ENCODE results near the gene PHLDA3.
A peak's percentile ranks its signal among the peaks of the same experiment; 100 is the strongest.

Gene PHLDA3

GRCh38 chr1:201450721-201451291, 18.2 kb downstream of the PHLDA3 start:
- no peak overlapping the region for H3K27ac ChIP-seq (ENCODE audit: low read length)
- H2AFZ ChIP-seq (ENCODE audit: low read depth, low read length): peak overlapping the region; percentile 64; the same call in 1 of the 2 replicates
- peak overlapping the region; percentile 25; the same call in 1 of the 2 replicates for H3K4me2 ChIP-seq (ENCODE audit: low read length)

GRCh38 chr1:201448990-201449389, 20.0 kb downstream of the PHLDA3 start:
- Histone ChIP-seq H3K4me3 (ENCODE audit: low read length) (no peak overlapping the region), H4K20me1 (ENCODE audit: insufficient read depth, low read length) (no peaks in the 10 kb centered on the region), H3K4me2 (ENCODE audit: low read length) (no peak overlapping the region), H3K27ac (ENCODE audit: low read length) (no peak overlapping the region), H2AFZ (ENCODE audit: low read depth, low read length) (peak overlapping the region; percentile 94), H3K4me1 (ENCODE audit: low read length) (peaks cover 26% of the 10 kb centered on the region), H3K36me3 (replicated peaks; ENCODE audit: low read depth, low read length) (no peaks in the 10 kb centered on the region), H3K9ac (ENCODE audit: low read length) (no peak overlapping the region), H3K27me3 (ENCODE audit: low read depth, low read length) (peaks cover 19% of the 10 kb centered on the region), H3K79me2 (ENCODE audit: low read length) (no peaks in the 10 kb centered on the region), H3K9me3 (ENCODE audit: insufficient read depth, low read length) (peaks cover 5% of the 10 kb centered on the region; the same call in 1 of the 2 replicates)
- TF ChIP-seq EZH2phosphoT487 (IDR thresholded peaks at IDR 0.05; ENCODE audit: low read depth) (no peak), CTCF (IDR thresholded peaks at IDR 0.05; ENCODE audit: low read depth, low read length) (no peak)

More at GRCh38 chr1:201450721-201451291, 18.2 kb downstream of the PHLDA3 start:
- H4K20me1 ChIP-seq (ENCODE audit: insufficient read depth, low read length): no peaks in the 10 kb centered on the region
- H3K4me3 ChIP-seq (ENCODE audit: low read length): no peak overlapping the region
- H3K79me2 ChIP-seq (ENCODE audit: low read length): no peaks in the 10 kb centered on the region
- peaks cover 35% of the 10 kb centered on the region for H3K4me1 ChIP-seq (ENCODE audit: low read length)
- peaks cover 5% of the 10 kb centered on the region; the same call in 1 of the 2 replicates for H3K9me3 ChIP-seq (ENCODE audit: insufficient read depth, low read length)
- H3K9ac ChIP-seq (ENCODE audit: low read length): no peak overlapping the region
- TF ChIP-seq EZH2phosphoT487 (IDR thresholded peaks at IDR 0.05; ENCODE audit: low read depth) (no peak), CTCF (IDR thresholded peaks at IDR 0.05; ENCODE audit: low read depth, low read length) (no peak)
- H3K27me3 ChIP-seq (ENCODE audit: low read depth, low read length): peaks cover 30% of the 10 kb centered on the region
- no peaks in the 10 kb centered on the region for H3K36me3 ChIP-seq (replicated peaks; ENCODE audit: low read depth, low read length)

GRCh38 chr1:201447903-201448871, 20.8 kb downstream of the PHLDA3 start:
- H2AFZ ChIP-seq (ENCODE audit: low read depth, low read length): peak overlapping the region; percentile 94
- H3K9me3 ChIP-seq (ENCODE audit: insufficient read depth, low read length): peaks cover 1% of the 10 kb centered on the region; the same call in 1 of the 2 replicates
- H3K4me1 ChIP-seq (ENCODE audit: low read length): peaks cover 18% of the 10 kb centered on the region
- H4K20me1 ChIP-seq (ENCODE audit: insufficient read depth, low read length): no peaks in the 10 kb centered on the region
- peak overlapping the region; percentile 68 for H3K4me3 ChIP-seq (ENCODE audit: low read length)
- peak overlapping the region; percentile 88 for H3K4me2 ChIP-seq (ENCODE audit: low read length)
- no peak overlapping the region for H3K27ac ChIP-seq (ENCODE audit: low read length)
- H3K9ac ChIP-seq (ENCODE audit: low read length): peak overlapping the region; percentile 43
- no peak for TF ChIP-seq EZH2phosphoT487 (IDR thresholded peaks at IDR 0.05; ENCODE audit: low read depth)
- peak; percentile 89 for TF ChIP-seq CTCF (IDR thresholded peaks at IDR 0.05; ENCODE audit: low read depth, low read length)
- H3K36me3 ChIP-seq (replicated peaks; ENCODE audit: low read depth, low read length): no peaks in the 10 kb centered on the region
- H3K79me2 ChIP-seq (ENCODE audit: low read length): no peaks in the 10 kb centered on the region
- H3K27me3 ChIP-seq (ENCODE audit: low read depth, low read length): peaks cover 15% of the 10 kb centered on the region

- Histone ChIP-seq H3K27ac (ENCODE audit: low read length) (no peak overlapping the region), H3K9me3 (ENCODE audit: insufficient read depth, low read length) (0 out of 2 replicates have a peak, but pooled peaks cover 4% of the 10 kb centered on the region), H3K4me1 (ENCODE audit: low read length) (peaks cover 14% of the 10 kb centered on the region), H3K36me3 (replicated peaks; ENCODE audit: low read depth, low read length) (no peaks in the 10 kb centered on the region), H3K9ac (ENCODE audit: low read length) (no peak overlapping the region), H3K4me2 (ENCODE audit: low read length) (no peak overlapping the region), H3K4me3 (ENCODE audit: low read length) (no peak overlapping the region), H4K20me1 (ENCODE audit: insufficient read depth, low read length) (no peaks in the 10 kb centered on the region), H2AFZ (ENCODE audit: low read depth, low read length) (no peak overlapping the region), H3K27me3 (ENCODE audit: low read depth, low read length) (peaks cover 11% of the 10 kb centered on the region; the same call in 1 of the 2 replicates), H3K79me2 (ENCODE audit: low read length) (no peaks in the 10 kb centered on the region)
- TF ChIP-seq EZH2phosphoT487 (IDR thresholded peaks at IDR 0.05; ENCODE audit: low read depth) (no peak), CTCF (IDR thresholded peaks at IDR 0.05; ENCODE audit: low read depth, low read length) (no peak)
Measured at GRCh38 chr1:201445310-201445709, 23.7 kb downstream of the PHLDA3 start.

Data from OCI-LY3 (cell line).